Measurements from ENCODE around the gene SLC25A22.

The SLC25A22 gene

GRCh38 chr11:746289-747157 is 51.6 kb downstream of the SLC25A22 start:
- no peak for DNase-seq (ENCODE audit: low read depth)

- no peak for DNase-seq (ENCODE audit: low read depth)
These were observed 52.7 kb downstream of the SLC25A22 start for GRCh38 chr11:745428-745827.

GRCh38 chr11:742571-743201 is 55.4 kb downstream of the SLC25A22 start:
- DNase-seq (ENCODE audit: low read depth), result no peak

- DNase-seq (ENCODE audit: low read depth), result no peak
These were observed 55.9 kb downstream of the SLC25A22 start for GRCh38 chr11:742156-742546.

Measured in stimulated activated CD8-positive, alpha-beta memory T cell treated with anti-CD3 and anti-CD28 coated beads, Interleukin-7, amount 100 ng/mL, for 24 hours (primary cell).